ENCODE data around the gene SDC1. TPM values are rescaled to one million over a fixed set of nuclear protein-coding genes. Genes with fewer than 3 reads are reported as not detected.
A peak's percentile ranks its signal among the peaks of the same experiment; 100 is the strongest.
"Not testable (repeated sequence)": the region's sequence is repeated elsewhere in the genome, so short reads cannot be mapped to it uniquely, and the experiment has no call there.

SDC1 gene
- polyA plus RNA-seq (2012; ENCODE audit: insufficient read depth, insufficient read length, low read depth), result 21.2 TPM

GRCh38 chr2:20224716-20225293 lies at the start of gene SDC1:
TSS of gene SDC1 (minus strand) at chr2:20225130. CDS start at chr2:20224867, 263 bp downstream.
- Histone ChIP-seq H3K4me1 (peaks cover 16% of the 10 kb centered on the region), H3K36me3 (no peaks in the 10 kb centered on the region), H3K4me3 (ENCODE audit: low read depth, low read length) (peak within 1 kb of the TSS; percentile 68), H3K27me3 (peaks cover 4% of the 10 kb centered on the region; the same call in 1 of the 2 replicates), H3K9me3 (no peaks in the 10 kb centered on the region)
- DNase-seq, result peak; percentile 73
- no peak for TF ChIP-seq CTCF (IDR thresholded peaks at IDR 0.05; ENCODE audit: low read depth, low read length)

- peaks cover 7% of the 10 kb centered on the region for H3K4me1 ChIP-seq
- no peak for DNase-seq
- H3K36me3 ChIP-seq, result peaks cover 35% of the 10 kb centered on the region
- no peak for TF ChIP-seq CTCF (IDR thresholded peaks at IDR 0.05; ENCODE audit: low read depth, low read length)
- no peak overlapping the region for H3K4me3 ChIP-seq (ENCODE audit: low read depth, low read length)
- H3K27me3 ChIP-seq, result no peaks in the 10 kb centered on the region
- H3K9me3 ChIP-seq, result no peaks in the 10 kb centered on the region
Observed at GRCh38 chr2:20273042-20273441, 48.1 kb upstream of the SDC1 start.

- not testable (repeated sequence) for H3K27me3 ChIP-seq; H3K9me3 ChIP-seq; DNase-seq; H3K4me3 ChIP-seq (ENCODE audit: low read depth, low read length); H3K4me1 ChIP-seq
- peaks cover 22% of the 10 kb centered on the region for H3K36me3 ChIP-seq
Observed at GRCh38 chr2:20268317-20268716, 43.4 kb upstream of the SDC1 start.

GRCh38 chr2:20267529-20267928 lies 42.6 kb upstream of the SDC1 start:
- no peak overlapping the region for H3K4me3 ChIP-seq (ENCODE audit: low read depth, low read length)
- no peak for TF ChIP-seq CTCF (IDR thresholded peaks at IDR 0.05; ENCODE audit: low read depth, low read length)
- no peaks in the 10 kb centered on the region; the same call in 1 of the 2 replicates for H3K4me1 ChIP-seq
- no peak for DNase-seq
- peaks cover 26% of the 10 kb centered on the region for H3K36me3 ChIP-seq
- H3K27me3 ChIP-seq, result no peaks in the 10 kb centered on the region
- H3K9me3 ChIP-seq, result no peaks in the 10 kb centered on the region

GRCh38 chr2:20264629-20265028 lies 39.7 kb upstream of the SDC1 start:
- no peak for TF ChIP-seq CTCF (IDR thresholded peaks at IDR 0.05; ENCODE audit: low read depth, low read length)
- Histone ChIP-seq H3K4me1 (no peaks in the 10 kb centered on the region; the same call in 1 of the 2 replicates), H3K9me3 (no peaks in the 10 kb centered on the region), H3K36me3 (peaks cover 44% of the 10 kb centered on the region), H3K4me3 (ENCODE audit: low read depth, low read length) (no peak overlapping the region), H3K27me3 (no peaks in the 10 kb centered on the region)
- no peak for DNase-seq

- Histone ChIP-seq H3K9me3 (no peaks in the 10 kb centered on the region), H3K36me3 (peaks cover 80% of the 10 kb centered on the region), H3K4me1 (no peaks in the 10 kb centered on the region), H3K4me3 (ENCODE audit: low read depth, low read length) (no peak overlapping the region), H3K27me3 (no peaks in the 10 kb centered on the region)
- TF ChIP-seq CTCF (IDR thresholded peaks at IDR 0.05; ENCODE audit: low read depth, low read length), result no peak
- no peak for DNase-seq
Observed at GRCh38 chr2:20257411-20257810, 32.5 kb upstream of the SDC1 start.
